Fibroblast of skin of right quadriceps (primary cell): ENCODE measurements around the gene NME3.
"Not testable (repeated sequence)": the region's sequence is repeated elsewhere in the genome, so short reads cannot be mapped to it uniquely, and the experiment has no call there.

Experiments
- DNase-seq: peaks from one replicate; pipeline ENCODE4 v3.0.0-alpha.2; 2013

The NME3 gene

DNA sequence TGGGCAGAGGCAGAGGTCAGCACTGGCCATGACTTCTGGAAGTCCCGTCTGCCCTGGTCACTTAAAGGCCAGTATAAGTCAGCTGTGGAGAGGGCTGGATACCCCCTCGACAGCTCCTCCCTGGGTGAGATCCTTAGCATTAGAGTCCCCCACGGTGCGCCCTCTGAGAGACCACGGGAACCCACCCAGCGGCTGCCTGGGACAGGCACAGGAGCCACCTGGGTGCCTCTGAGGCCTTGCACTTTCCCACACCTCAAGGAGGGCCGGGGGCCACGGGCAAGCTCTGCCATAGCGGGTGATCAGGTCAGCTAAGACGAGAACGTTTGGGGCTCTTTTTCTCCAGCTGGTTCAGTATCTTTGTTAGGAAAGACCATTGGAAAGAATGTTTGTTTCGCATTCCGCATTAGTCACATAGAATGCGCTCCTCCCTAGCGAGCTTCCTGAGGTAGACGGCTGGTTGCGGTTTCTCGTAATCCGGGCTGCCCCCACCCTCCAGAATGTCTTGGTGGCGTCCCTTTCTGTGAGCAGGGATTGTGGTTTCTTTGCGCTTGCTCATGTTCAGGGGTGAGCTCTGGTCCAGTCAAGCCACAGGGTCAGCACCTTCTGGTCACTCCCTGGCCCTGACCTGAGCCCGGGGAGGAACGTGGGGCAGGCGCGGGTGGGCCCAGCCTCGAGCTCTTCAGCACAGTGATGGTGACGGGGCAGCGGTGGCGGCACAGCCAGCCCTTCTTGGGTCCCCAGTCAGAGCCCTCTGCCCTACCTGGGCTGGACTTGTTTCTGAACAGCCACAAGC lies 25.2 kb downstream of the NME3 start:
- peak; percentile 73 for DNase-seq

DNA sequence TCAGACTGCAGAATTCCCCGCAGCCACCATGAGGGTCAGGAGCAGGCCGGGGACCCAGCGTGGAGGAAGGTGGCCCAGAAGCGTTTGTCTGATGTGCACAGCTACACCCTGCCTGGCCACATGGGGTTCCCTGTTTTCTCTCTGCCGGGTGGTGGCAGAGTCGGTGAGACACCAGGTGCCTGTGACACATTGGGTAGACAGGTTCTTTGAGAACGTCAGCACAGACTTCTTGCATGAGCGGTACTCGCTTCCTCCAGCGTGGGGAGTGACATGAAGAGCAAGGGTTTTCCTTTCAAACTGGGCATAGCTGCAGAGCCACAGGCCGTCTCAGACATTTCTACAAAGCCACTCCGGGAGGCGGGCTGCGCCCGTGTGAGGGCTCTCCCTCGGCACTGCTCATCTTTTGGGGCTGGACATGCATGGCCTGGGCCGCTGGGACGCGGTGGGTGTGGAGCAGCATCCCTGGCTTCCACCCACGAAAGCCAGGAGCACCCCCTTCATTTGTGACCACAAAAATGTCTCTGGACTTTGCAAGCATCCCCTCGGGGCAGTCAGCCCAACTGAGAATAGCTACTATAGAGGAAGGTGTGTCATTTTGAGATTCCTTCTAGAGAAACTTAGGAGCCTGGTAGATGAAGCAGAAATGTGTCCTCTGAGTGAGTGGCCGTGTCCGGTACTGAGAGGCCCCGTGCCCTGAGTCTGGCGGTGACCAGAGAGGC lies 26.0 kb downstream of the NME3 start:
- peak; percentile 81 for DNase-seq

DNA sequence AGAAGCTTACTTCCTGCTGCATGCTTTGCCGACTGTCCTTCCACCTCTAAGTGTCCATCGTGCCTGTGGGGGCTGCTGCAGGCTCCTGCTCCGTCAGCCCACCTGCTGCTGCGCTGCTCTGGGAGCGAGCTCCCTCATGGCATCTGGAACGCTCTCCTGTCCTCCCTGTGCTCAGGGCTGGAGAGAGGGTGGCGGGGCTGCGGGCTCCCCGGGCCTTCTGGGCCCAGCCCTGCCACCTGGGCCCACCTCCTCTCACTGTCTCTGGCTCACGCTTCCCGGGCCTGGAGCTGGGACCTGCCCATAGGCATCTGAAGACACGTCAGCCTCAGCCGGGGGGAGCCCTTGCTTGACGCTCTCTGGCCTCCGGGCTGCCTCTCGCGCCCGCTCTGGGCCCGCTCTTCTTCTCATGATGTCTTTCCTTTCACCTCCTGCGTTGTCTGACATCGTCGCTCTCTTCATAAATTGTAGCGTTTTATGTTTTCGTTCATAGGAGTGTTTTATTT lies 27.0 kb downstream of the NME3 start:
- DNase-seq = no peak

DNA sequence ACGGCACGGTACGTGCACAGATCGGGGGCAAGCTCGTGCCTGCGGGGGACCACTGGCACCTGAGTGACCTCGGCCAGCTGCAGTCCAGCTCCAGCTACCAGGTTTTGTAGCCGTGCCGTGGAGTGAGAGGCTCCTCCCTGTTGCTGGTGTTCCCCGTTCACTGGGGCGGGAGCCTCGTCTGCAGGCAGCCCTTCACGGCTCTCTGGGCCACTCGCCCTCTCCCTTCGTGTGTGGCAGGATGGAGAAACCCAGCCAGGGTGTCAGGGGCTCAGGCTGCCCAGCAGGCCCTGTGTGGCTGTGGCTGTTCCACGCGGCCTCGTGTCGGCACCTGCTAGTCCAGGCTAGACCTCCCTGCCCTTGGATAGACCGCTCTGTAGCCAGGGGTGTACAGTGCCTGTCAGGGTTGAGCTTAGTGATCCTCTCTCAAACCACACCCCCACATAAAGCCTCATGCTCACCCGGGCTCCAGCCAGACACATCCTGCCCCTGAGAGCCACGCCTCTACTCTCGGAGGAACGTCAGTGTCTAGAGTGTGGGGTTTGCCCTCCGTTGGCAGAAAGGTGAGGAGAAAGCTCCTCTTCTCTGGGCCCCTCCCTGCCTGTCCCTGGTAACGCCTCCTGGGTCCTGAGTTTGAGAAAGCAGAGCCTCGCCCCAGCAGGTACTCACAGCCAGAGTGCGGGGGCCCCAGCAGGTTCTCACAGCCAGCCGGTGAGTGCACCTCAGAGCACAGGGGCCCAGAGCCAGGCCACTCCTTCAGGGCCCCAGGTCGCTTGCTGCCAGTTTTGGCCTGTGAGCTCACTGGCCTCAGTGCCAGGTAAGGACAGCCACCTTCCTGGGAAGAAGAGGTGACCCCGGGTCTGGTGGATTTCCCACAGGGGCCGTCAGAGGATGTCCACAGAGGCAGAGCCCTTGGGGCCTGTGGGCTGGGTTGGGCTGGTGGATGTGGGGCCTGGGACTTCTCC lies 27.7 kb downstream of the NME3 start:
- DNase-seq = no peak

DNA sequence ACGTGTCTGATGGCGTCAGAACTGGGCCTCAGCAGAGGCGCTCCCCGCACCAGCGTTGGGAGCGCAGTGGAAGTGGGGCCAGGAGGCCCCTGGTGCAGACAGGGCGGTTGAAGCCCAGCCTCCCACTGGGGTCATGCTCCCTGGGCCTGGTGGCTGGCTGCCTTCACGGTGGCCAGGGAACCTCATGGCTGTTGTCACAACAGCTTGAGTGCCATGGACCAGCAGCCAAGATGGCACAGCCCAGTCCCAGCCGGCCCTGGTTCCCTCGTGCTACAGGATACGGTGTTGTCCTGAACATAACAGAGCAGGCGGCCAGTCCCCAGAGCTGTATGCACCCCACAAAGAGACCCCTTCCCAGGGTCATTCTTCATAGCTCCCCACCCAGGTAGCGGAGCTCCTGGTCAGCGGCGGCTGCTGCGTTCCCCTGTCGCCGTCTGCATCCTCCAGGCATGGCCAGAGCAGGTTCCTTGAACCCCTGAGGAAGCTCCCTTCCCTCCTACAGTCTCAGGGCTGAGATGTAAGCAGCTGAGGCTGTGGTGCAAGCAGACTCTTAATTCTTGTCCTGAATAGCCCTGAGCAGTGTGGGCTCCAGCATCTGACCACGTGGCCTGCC lies 29.7 kb downstream of the NME3 start:
- no peak for DNase-seq

DNA sequence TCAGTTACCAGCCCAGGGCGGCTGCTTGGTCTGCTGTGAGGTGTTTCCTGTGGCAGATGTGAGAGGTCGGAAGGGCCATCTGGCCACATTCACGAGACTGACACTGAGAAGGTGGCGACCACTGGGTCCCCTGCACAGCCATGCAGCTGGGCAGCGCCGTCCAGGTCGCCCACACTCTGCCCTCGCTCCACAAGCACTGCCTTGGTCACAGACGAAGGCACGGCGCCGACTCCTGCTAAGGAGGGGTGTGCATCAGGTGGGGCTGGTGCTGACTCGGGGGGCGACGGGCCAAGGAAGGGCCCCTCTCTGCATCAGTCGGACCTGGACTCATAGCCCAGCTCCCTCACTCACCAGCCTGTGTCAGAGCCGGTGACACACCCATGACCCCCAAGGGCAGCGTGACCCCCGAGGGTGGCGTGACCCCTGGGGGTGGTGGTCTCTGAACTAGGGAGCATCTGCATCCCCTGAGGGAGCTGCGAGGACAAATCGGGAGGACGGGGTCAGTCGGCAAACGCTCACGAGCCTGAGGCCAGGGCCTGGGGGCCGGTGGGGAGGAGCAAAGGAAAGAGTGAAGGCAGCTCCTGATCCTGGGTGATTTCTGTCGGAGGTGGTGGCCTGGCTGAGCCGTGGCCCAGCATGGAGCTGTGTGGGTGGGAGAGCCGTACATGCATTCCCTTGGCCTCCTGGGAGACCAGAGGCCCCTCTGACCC lies 30.4 kb downstream of the NME3 start:
- no peak for DNase-seq

DNA sequence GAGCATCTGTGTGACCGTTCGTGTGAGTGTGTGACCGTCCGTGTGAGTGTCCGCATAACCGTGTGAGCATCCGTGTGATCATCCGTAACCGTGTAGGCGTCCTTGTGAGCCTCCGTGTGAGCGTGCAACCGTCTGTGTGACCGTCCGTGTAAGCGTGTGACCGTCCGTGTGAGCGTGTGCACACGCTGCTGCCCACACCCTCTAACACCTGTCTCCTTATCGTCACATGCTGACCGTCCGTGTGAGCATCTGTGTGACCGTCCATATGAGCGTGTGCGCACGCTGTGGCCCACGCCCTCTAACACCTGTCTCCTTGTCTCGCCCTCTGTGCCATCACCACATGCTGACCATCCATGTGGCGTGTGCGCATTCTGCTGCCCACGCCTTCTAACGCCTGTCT lies 31.1 kb downstream of the NME3 start:
- no peak for DNase-seq

DNA sequence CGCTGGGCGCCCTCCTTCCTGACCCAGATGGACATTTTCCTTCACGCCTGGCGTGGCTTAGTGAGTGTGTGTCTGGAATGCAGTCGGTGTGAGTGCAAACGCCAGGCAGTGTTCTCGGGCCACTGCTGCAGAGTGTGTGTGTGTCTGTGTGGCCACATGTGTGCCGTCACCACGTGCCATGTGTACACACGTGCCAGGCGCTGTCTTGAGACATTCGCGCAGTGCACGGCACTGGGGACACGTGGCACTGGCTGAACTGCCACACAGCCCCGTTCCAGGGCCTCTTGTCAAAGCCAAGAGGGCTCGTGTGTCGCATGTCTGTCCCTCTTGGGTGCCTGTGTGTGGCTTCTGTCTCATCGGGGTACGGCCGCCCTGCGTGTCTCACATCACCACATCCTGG lies 36.5 kb downstream of the NME3 start:
- no peak for DNase-seq

DNA sequence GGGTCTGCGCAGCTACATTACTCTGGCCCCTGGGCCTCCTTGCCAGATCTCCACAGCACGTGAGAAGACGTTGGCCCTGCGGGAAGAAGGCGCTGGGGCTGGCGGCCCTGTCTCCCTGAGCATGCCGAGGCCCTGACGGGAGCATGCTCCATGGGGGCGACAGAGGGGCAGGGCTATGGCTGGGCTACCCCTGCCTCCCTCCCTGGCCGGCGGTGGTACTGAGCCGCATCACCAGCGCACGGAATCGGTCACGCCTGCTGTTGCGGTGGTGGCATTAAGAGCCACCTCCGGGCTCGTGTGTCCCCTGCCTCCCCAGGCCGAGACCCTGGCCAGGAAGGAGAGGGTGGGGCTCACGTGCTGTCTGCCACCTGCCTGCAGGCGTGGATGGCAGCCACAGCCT lies 37.2 kb downstream of the NME3 start:
- DNase-seq = no peak

DNA sequence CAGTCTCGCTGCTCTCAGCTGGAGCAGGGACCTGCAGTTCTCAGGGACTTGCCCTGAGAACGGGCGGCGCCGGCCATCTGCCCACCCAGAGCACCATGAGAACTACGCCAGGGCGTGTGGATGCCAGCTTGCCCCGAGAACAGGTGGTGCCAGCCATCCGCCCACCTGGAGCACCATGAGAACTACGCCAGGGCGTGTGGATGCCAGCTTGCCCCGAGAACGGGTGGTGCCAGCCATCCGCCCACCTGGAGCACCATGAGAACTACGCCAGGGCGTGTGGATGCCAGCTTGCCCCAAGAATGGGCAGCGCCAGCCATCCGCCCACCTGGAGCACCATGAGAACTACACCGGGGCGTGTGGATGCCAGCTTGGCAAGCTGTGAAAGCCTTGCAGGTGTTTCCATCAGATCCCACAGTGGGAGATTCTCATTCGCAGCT lies 38.8 kb downstream of the NME3 start:
- DNase-seq = not testable (repeated sequence)

DNA sequence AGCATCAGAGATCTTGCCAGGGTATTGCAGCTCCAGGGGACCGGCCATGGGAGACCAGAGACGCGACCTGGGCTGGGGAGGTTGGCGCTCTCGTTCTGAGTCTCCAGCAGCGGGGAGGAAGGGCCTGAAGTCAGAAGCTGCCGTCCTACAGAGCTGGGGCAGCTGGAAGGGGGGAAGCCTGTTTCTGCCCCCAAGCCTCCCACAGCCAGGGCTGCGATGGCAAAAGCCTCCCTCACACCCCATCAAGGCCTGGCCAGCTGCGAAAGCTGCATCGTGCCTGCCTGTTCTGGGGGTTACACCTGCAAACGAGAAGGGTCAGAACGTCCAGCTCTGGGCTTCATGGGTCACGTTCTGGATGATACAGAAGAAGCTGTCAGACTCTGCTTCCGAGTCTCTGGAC lies 39.3 kb downstream of the NME3 start:
- DNase-seq = no peak

DNA sequence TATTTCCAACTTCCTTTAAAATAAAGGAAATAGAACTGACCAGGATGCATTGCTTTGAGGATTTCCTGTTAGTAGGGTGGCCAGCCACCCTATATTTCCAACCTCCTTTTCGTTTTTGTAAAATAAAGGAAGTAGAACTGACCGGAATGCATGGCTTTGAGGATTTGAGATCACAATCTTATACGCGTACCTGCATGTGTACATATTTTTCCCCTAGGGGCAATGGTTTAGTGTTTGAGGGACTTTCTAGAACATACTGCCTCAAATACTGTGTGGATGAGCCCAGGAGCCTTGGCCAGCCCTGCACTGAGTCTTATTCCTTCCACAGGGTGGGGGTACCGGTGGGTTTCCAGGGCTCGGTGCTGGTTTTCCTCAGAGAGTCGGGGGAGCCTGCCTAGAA lies 39.7 kb downstream of the NME3 start:
- no peak for DNase-seq

DNA sequence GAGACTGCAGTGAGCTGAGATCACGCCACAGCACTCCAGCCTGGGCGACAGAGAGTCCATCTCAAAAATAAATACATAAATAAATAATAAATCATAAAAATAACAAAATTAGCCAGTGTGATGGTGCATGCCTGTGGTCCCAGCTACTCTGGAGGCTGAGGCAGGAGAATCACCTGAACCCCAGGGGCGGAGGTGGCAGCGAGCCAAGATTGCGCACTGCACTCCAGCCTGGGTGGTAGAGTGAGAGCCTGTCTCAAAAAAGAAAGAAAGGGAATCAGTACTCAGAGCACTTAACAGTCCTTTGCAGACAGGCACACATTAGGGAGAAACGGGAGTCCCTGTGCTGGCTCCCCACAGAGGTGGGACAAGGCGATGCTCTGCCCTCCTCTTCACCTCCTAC lies 40.3 kb downstream of the NME3 start:
- DNase-seq = no peak

DNA sequence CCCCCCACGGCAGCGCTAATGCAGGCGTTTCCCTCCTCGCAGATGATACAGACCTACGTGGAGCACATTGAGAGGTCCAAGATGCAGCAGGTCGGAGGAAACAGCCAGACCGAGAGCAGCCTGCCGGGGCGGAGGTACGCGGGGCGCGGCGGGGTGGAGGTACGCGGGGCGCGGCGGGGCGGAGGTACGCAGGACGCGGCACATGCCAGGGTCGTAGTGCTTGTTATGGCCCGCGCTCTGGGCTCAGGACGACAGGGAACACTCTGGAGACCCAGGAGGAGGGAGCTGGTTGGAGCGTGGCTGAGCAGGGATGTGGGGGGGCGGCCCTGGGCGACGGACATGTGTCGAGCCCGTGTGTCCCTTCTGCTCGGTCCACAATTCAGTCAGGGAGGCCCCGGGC lies 41.9 kb downstream of the NME3 start:
- DNase-seq = no peak

DNA sequence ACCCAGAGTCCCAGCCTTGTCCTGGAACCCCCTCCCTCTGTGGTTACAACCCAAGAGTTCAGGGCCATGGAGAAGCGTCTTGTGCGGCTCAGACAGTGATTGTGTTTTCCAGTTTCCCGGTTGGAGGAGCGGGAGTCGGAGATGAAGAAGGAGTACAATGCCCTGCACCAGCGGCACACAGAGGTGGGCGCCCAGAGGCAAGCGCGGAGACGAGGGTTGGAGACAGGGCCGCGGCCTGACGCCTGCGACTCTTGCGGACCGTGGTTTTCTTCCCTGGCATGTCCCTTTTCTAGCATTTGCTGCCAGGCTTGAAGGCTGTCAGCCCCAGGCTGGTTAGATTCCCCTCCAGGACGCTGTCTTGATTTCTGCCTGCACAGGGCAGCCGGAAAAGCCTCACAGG lies 42.3 kb downstream of the NME3 start:
- no peak for DNase-seq

DNA sequence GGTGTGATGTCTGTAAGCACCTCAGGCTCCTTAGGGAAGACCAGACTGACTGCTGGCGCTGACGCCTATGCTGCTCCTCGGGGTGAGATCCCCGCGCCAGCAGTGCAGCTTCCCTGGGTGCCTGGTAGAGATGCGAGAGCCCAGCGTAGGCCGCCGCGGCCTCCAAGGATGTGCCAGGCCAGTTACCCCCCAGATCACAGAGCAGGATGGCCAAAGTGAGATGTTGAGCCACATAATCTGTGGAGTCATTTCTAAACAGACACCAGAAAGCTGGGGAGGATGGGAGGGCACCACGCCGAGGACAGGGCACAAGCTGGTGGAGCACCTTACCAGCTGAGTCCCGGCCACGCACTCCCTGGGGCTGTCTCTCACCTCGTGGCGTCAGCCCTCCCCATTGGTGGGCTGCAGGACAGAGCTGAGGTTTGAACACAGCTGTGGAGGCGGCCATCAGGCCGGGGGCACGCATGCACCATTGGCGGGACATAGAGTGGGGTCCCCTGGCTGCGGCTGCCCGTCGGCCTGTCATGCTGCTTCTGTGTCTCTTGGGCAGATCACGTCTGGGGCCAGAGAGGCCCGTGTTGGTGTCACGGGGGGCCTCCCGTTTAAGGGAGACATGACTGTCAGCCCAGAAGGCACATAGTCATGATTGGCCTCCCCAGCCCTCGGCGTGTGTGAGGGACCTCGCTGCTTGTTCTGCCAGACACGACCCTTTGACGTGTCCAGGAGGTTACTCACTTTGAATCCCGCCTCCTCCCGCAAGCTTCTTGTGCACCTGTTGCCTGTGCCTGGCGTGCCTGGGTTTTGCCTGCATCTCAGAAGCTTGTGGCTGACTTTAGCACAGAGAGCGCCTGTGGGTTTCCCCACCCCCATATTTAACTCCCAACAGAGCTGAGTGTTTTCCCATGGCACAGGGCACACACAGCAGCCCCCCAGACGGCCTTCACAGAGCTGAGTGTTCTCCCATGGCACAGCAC lies 43.4 kb downstream of the NME3 start:
- no peak for DNase-seq

DNA sequence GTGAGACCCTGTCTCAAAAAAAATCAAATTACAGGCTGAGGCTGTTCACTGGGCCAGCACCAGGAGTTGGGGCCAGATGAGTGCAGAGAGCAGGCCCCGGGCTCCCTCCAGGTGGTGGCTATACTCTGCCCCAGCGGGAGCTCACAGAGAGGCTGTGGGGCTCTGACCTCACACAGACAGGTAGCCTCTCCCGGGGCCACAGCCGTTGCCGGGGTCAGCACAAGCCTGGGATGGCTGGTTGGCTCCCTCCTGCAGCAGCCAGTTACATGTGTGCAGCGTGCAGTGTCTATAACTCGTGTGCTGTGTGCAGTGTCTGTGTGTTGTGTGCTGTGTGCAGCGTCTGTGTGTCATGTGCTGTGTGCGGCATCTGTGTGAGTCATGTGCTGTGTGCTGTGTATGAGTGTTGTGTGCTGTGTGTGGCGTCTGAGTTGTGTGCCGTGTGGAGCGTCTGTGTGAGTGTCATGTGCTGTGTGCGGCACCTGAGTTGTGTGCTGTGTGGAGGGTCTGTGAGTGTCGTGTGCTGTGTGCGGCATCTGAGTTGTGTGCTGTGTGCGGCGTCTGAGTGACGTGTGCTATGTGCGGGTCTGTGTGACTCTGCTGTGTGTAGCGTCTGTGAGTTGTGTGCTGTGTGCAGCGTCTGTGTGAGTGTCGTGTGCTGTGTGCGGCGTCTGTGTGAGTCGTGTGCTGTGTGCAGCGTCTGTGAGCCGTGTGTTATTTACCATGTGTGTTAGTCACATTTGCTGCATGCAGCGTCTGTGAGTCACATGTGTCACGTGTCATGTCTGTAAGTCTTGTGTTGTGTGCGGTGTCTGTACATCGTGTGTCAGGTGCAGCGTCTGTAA lies 44.5 kb downstream of the NME3 start:
- no peak for DNase-seq

DNA sequence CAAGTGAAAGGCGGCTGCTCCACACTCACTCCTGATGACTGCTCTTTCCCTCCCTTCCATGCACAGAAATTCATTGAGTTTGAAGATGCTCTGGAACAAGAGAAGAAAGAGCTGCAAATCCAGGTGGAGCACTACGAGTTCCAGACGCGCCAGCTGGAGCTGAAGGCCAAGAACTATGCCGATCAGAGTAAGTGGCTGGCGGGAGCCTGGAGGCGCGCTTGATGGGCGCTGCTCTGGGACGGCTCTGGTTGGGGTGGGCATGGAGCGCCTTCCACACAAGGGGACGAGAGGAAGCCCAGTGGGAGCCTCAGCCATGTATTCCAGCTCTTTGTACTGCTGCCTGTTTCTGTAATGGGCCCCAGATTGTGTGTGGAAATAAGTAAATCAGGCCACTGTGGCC lies 46.9 kb downstream of the NME3 start:
- DNase-seq = no peak

DNA sequence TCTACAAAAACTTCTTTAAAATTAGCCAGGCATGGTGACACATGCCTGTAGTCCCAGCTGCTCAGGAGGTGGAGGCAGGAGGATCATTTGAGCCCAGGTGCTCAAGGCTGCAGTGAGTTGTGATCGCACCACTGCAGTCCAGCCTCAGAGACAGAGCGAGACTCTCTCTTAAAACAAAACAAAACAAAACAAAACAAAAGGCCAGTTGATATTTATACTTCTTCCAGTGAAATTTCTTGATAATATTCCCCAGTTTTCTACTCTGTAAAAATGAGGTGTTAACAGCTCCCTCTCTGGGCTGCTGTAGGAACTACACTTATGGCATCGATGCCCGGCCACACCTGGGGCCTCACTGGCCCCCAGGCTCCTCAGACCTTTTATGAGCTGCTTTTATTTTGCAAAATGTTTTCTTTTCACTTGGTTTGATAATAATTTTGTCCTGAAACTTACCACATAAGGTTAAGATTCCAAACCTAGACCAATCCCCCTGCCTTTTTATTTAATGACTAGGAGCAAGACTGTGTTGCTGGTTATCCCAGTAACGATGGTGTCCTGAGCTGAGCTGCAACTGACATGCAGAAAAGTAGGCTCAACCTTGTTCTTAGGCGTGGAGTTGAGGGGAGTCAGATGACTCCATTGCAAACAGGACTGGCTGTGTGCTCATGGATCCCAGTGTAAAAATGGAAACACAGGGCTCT lies 47.7 kb downstream of the NME3 start:
- DNase-seq = peak; percentile 28
